Pulmonary artery endothelial cell (primary cell): Measurements from ENCODE around the gene LRRIQ1. TPM values are rescaled to one million over a fixed set of nuclear protein-coding genes. Genes with fewer than 3 reads are reported as not detected.
A peak's percentile ranks its signal among the peaks of the same experiment; 100 is the strongest.
"Not testable (repeated sequence)": the region's sequence is repeated elsewhere in the genome, so short reads cannot be mapped to it uniquely, and the experiment has no call there.

ENCODE experiments used
- DNase-seq: peaks from one replicate; pipeline ENCODE4 v3.0.0-alpha.2; 2011; ENCODE audit warnings: low read depth, low spot score
- total RNA-seq: library from RNA; depleted of rRNA; stranded (reverse); fragments of >200 nt; gene quantifications from 2 replicates; pipeline ENCODE4 v1.2.3, GENCODE V29; 2014

LRRIQ1 gene
- total RNA-seq, result 0.28 and 0.40 TPM in 2 replicates

- DNase-seq, result peak; percentile 44
These were observed at the start of gene LRRIQ1, which contains the start of gene TSPAN19 for GRCh38 chr12:85036234-85036707. Gene LRRIQ1, plus strand, starts transcription at chr12:85036351. Its CDS starts 1,826 bp downstream, at chr12:85038177. Gene TSPAN19, minus strand, starts transcription at chr12:85036277. Its CDS starts 6,331 bp downstream, at chr12:85029946.

GRCh38 chr12:84986586-84986985 lies 49.6 kb upstream of the LRRIQ1 start:
- no peak for DNase-seq

GRCh38 chr12:84994426-84994825 lies 41.7 kb upstream of the LRRIQ1 start:
- no peak for DNase-seq

- DNase-seq, result no peak
These were observed 40.5 kb upstream of the LRRIQ1 start for GRCh38 chr12:84995641-84996040.

GRCh38 chr12:84996759-84997158 lies 39.4 kb upstream of the LRRIQ1 start:
- no peak for DNase-seq

- DNase-seq, result no peak
These were observed 37.8 kb upstream of the LRRIQ1 start for GRCh38 chr12:84998341-84998740.

GRCh38 chr12:85000729-85001128 lies 35.4 kb upstream of the LRRIQ1 start:
- DNase-seq, result no peak

- no peak for DNase-seq
These were observed 33.3 kb upstream of the LRRIQ1 start for GRCh38 chr12:85002778-85003296.

- no peak for DNase-seq
These were observed 31.9 kb upstream of the LRRIQ1 start for GRCh38 chr12:85004204-85004603.

GRCh38 chr12:85005047-85005446 lies 31.1 kb upstream of the LRRIQ1 start:
- DNase-seq, result not testable (repeated sequence)

GRCh38 chr12:85005615-85006014 lies 30.5 kb upstream of the LRRIQ1 start:
- no peak for DNase-seq

- DNase-seq, result no peak
These were observed 29.9 kb upstream of the LRRIQ1 start for GRCh38 chr12:85006206-85006605.

GRCh38 chr12:85007836-85008235 lies 28.3 kb upstream of the LRRIQ1 start:
- DNase-seq, result peak; percentile 17

GRCh38 chr12:85016413-85016812 lies 19.7 kb upstream of the LRRIQ1 start:
- peak; percentile 64 for DNase-seq

GRCh38 chr12:85017133-85017532 lies 19.0 kb upstream of the LRRIQ1 start:
- DNase-seq, result no peak

- DNase-seq, result no peak
These were observed 18.5 kb upstream of the LRRIQ1 start for GRCh38 chr12:85017618-85018017.

- DNase-seq, result no peak
These were observed 18.1 kb upstream of the LRRIQ1 start for GRCh38 chr12:85018098-85018497.

- DNase-seq, result no peak
These were observed 6.7 kb upstream of the LRRIQ1 start for GRCh38 chr12:85029456-85029855.

GRCh38 chr12:85036733-85037132 lies 582 bp downstream of the LRRIQ1 start:
- no peak for DNase-seq

- DNase-seq, result no peak
These were observed 5.2 kb downstream of the LRRIQ1 start for GRCh38 chr12:85041395-85041794.

- no peak for DNase-seq
These were observed 7.7 kb downstream of the LRRIQ1 start for GRCh38 chr12:85043829-85044228.

- peak; percentile 1 for DNase-seq
These were observed 21.3 kb downstream of the LRRIQ1 start for GRCh38 chr12:85057370-85057963.

GRCh38 chr12:85058339-85058738 lies 22.2 kb downstream of the LRRIQ1 start:
- no peak for DNase-seq
